Naive thymus-derived CD4-positive, alpha-beta T cell (primary cell): ENCODE measurements around the gene PLPPR5. TPM values are rescaled to one million over a fixed set of nuclear protein-coding genes. Genes with fewer than 3 reads are reported as not detected.

Experiments
- ATAC-seq: fragments of 150-1000 bp; cut with Tn5 transposase; 2 replicates; pipeline ENCODE4 v1.10.0; 2021; ENCODE audit warnings: mild to moderate bottlenecking, moderate library complexity
- CTCF ChIA-PET: fragments of 350-600 bp; sonication (Branson Sonifier 250); formaldehyde crosslinking; loops from one replicate; lab custom pipeline; 2021; ENCODE audit warnings: antibody characterized with exemption; lab: Charles Lee
- POLR2A ChIA-PET: fragments of 350-600 bp; sonication (Branson Sonifier 250); formaldehyde crosslinking; loops from one replicate; lab custom pipeline; 2021; ENCODE audit warnings: antibody characterized with exemption, inconsistent platforms; lab: Charles Lee
- DNase-seq, 9 donors: peaks; one replicate each; pipeline versions ENCODE4 v3.0.0 to v3.0.0-alpha.2; 2020 to 2022; ENCODE audit warnings: mixed read lengths in 1 of 9
- H3K27ac ChIP-seq: one replicate; pipeline ENCODE4 v1.7.0; 2013; ENCODE audit warnings: mild to moderate bottlenecking, low read depth, low read length, moderate library complexity
- H3K27me3 ChIP-seq, 2 donors: one replicate each; pipeline ENCODE4 v1.7.0; 2013; ENCODE audit warnings: low read length in 2 of 2, mild to moderate bottlenecking in 2 of 2, moderate library complexity in 2 of 2; ENCODE audit not compliant: control insufficient read depth in 2 of 2, insufficient read depth in 2 of 2
- H3K36me3 ChIP-seq, 3 experiments: 1 replicate in 2 of 3; 2 replicates in 1 of 3; pipeline ENCODE4 v1.7.0; 2013; ENCODE audit warnings: low read length in 3 of 3, mild to moderate bottlenecking in 3 of 3, moderate library complexity in 1 of 3; ENCODE audit not compliant: insufficient read depth in 3 of 3, control insufficient read depth in 2 of 3
- H3K4me1 ChIP-seq, 2 donors: one replicate each; pipeline ENCODE4 v1.7.0; 2013; ENCODE audit warnings: low read length in 2 of 2, mild to moderate bottlenecking in 2 of 2, moderate library complexity in 1 of 2; ENCODE audit not compliant: control insufficient read depth in 2 of 2, insufficient read depth in 2 of 2
- H3K4me3 ChIP-seq: 2 replicates; pipeline ENCODE4 v1.7.0; 2013; ENCODE audit warnings: mild to moderate bottlenecking, low read length
- H3K9me3 ChIP-seq, 3 experiments: 1 replicate in 2 of 3; 2 replicates in 1 of 3; pipeline ENCODE4 v1.7.0; 2013; ENCODE audit warnings: low read length in 3 of 3; ENCODE audit not compliant: control insufficient read depth in 2 of 3
- H3K27ac Mint-ChIP-seq, 9 donors: one replicate each; pipeline ENCODE4 v1.8.0; 2020 to 2022; ENCODE audit warnings: mixed read lengths in 9 of 9, mild to moderate bottlenecking in 8 of 9, moderate library complexity in 5 of 9, inconsistent platforms in 2 of 9
- H3K27me3 Mint-ChIP-seq, 5 donors: one replicate each; pipeline ENCODE4 v1.8.0; 2021 to 2022; ENCODE audit warnings: mixed read lengths in 5 of 5, mild to moderate bottlenecking in 1 of 5
- H3K36me3 Mint-ChIP-seq, 5 donors: one replicate each; pipeline ENCODE4 v1.8.0; 2020 to 2022; ENCODE audit warnings: mixed read lengths in 5 of 5, mild to moderate bottlenecking in 3 of 5, inconsistent platforms in 1 of 5
- H3K4me1 Mint-ChIP-seq, 7 donors: one replicate each; pipeline ENCODE4 v1.8.0; 2020 to 2022; ENCODE audit warnings: mixed read lengths in 7 of 7, mild to moderate bottlenecking in 3 of 7, inconsistent platforms in 1 of 7
- H3K4me3 Mint-ChIP-seq, 10 donors: one replicate each; pipeline ENCODE4 v1.8.0; 2020 to 2022; ENCODE audit warnings: mild to moderate bottlenecking in 10 of 10, mixed read lengths in 10 of 10, moderate library complexity in 6 of 10, inconsistent platforms in 2 of 10
- H3K9me3 Mint-ChIP-seq, 11 donors: one replicate each; pipeline ENCODE4 v1.8.0; 2020 to 2022; ENCODE audit warnings: mixed read lengths in 11 of 11, mild to moderate bottlenecking in 4 of 11, inconsistent platforms in 1 of 11, moderate library complexity in 1 of 11
- intact Hi-C, 2 donors: fragments of 100-400 bp; cut with micrococcal nuclease; formaldehyde crosslinking; loops; one replicate each; pipeline ENCODE4 v1.15.1; 2023
- polyA plus RNA-seq, 2 donors: library from polyadenylated mRNA; unstranded; fragments of 300-500 nt; fragmentation: Illumina TruSeq; gene quantifications; one replicate each; pipeline ENCODE4 v1.2.3, GENCODE V29; 2021
- total RNA-seq, 6 experiments: library from RNA in 5 of 6; stranded (reverse) in 5 of 6; gene quantifications; 1 replicate in 5 of 6; 2 replicates in 1 of 6; pipeline ENCODE4 v1.2.3 and lab custom pipeline; 2021 to 2026

The PLPPR5 gene
- total and polyA plus RNA-seq, 7 experiments from 2014 or later = not detected

DNA sequence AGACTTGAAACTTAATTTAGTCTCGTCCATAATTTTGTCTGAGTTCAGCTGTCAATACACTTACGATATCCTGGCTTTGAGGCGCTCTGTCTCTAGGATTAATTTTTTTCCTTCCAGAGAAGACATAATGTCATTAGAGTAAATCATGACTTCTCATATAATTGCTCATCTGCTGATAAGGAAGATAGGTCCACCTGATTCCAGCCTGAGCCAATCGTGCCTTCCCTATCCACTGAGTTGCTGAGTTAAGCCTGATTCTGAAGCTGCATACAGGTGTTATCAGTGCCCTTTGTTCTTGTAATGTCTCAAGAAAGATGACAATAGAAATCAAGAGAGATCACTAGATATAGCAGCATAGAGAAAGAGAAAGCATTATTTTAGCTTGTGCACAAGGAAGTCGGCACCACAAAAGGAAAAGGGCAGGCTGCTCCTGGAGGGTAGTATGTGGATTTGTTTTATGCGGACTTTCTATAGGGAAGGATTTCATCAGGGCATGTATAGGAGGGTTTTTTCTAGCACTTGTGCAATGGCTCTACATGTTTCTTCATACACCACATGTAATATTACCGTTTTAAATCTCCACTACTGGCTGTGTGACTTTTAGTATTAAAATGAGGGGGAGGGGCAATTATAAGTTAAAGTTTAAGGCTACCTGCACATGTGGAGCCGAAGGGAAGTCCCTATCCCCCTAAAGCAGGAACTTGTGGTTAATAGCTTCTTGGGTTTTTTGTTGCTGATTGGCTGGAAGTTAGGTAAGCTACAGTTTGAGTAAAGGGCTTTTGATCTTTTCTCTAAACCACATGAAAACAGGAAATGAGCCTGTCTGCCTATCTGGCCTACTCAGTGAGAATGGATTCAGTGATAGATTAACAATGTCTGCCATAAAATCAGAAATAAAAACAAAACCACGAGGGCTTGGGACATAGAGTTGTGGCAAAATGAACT is 133.4 kb downstream of the PLPPR5 start:
- ChIA-PET CTCF (interaction anchor here (0.9 to 1.5 kb wide), 2 partner anchors 37 to 78 kb away, joined by 3 to 4 read pairs; no protein-coding TSS in a partner anchor), POLR2A (interaction anchor here (0.7 to 1.8 kb wide), 10 partner anchors 10 to 77 kb away, joined by 3 to 13 read pairs (median 3); no protein-coding TSS in a partner anchor)
- DNase-seq (peak in 8 of 9 donors; percentile 27 to 96 (median 92)), ATAC-seq (peak; percentile 96)
- Histone ChIP-seq H3K36me3 (no peaks in the 10 kb centered on the region), H3K4me1 (peaks cover 18 to 24% of the 10 kb centered on the region in 2 donors), H3K4me3 (peak overlapping the region; percentile 56), H3K27ac (peak overlapping the region; percentile 83), H3K27me3 (no peaks in the 10 kb centered on the region), H3K9me3 (peaks cover 0 to 11% (median 4%) of the 10 kb centered on the region in 3 experiments)
- no peaks in the 10 kb centered on the region for H3K27me3 Mint-ChIP-seq
- peak overlapping the region; percentile 88 to 97 (median 93) for H3K27ac Mint-ChIP-seq
- H3K4me3 Mint-ChIP-seq = peak overlapping the region; percentile 74 to 91 (median 86)
- peaks cover 16 to 42% (median 32%) of the 10 kb centered on the region in 5 donors for H3K36me3 Mint-ChIP-seq
- intact Hi-C loops = loop anchor here (1.0 to 5.0 kb wide), 8 partner anchors 17 to 1167 kb away; a partner anchor contains a TSS
- peaks cover 18 to 69% (median 28%) of the 10 kb centered on the region in 11 donors for H3K9me3 Mint-ChIP-seq
- peaks cover 21 to 66% (median 47%) of the 10 kb centered on the region in 7 donors for H3K4me1 Mint-ChIP-seq

DNA sequence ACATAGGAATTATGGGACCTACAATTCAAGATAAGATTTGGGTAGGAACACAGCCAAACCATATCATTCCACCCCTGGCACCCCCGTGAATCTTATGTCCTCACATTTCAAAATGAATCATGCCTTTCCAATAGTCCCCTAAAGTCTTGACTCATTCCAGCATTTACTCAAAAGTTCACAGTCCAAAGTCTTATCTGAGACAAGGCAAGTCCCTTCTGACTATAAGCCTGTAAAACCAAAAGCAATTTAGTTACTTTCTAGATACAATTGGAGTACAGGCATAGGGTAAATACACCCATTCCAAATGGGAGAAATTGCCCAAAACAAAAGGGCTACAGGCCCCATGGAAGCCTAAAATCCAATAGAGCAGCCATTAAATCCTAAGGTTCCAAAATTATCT is 138.9 kb downstream of the PLPPR5 start:
- H3K27me3 ChIP-seq = no peaks in the 10 kb centered on the region
- peaks cover 4 to 17% (median 10%) of the 10 kb centered on the region in 5 donors for H3K36me3 Mint-ChIP-seq
- H3K4me3 ChIP-seq = no peak overlapping the region
- ChIA-PET CTCF (no interaction called here), POLR2A (no interaction called here)
- DNase-seq (no peak), ATAC-seq (no peak)
- H3K9me3 Mint-ChIP-seq = peaks cover 5 to 32% (median 16%) of the 10 kb centered on the region in 11 donors
- H3K27me3 Mint-ChIP-seq = peaks cover 0 to 4% (median 0%) of the 10 kb centered on the region in 5 donors
- no peak overlapping the region for H3K27ac Mint-ChIP-seq
- peaks cover 4 to 40% (median 27%) of the 10 kb centered on the region in 7 donors for H3K4me1 Mint-ChIP-seq
- H3K9me3 ChIP-seq = peaks cover 0 to 6% (median 0%) of the 10 kb centered on the region in 3 experiments
- no peak overlapping the region for H3K4me3 Mint-ChIP-seq
- intact Hi-C loops = no loop called here
- no peaks in the 10 kb centered on the region for H3K36me3 ChIP-seq
- H3K27ac ChIP-seq = no peak overlapping the region
- peaks cover 10 to 15% of the 10 kb centered on the region in 2 donors for H3K4me1 ChIP-seq

- Histone ChIP-seq H3K36me3 (no peaks in the 10 kb centered on the region), H3K4me3 (no peak overlapping the region), H3K9me3 (no peaks in the 10 kb centered on the region), H3K4me1 (peaks cover 0 to 1% of the 10 kb centered on the region in 2 donors), H3K27me3 (no peaks in the 10 kb centered on the region), H3K27ac (no peak overlapping the region)
- peaks cover 0 to 4% (median 0%) of the 10 kb centered on the region in 5 donors for H3K27me3 Mint-ChIP-seq
- no peak for DNase-seq
- H3K36me3 Mint-ChIP-seq = peaks cover 0 to 4% (median 3%) of the 10 kb centered on the region in 5 donors
- CTCF ChIA-PET = no interaction called here
- peaks cover 0 to 15% (median 8%) of the 10 kb centered on the region in 7 donors for H3K4me1 Mint-ChIP-seq
- peaks cover 0 to 9% (median 3%) of the 10 kb centered on the region in 11 donors for H3K9me3 Mint-ChIP-seq
- intact Hi-C loops = no loop called here
- ATAC-seq = no peak
- no peak overlapping the region for H3K27ac Mint-ChIP-seq
- H3K4me3 Mint-ChIP-seq = no peak overlapping the region
- POLR2A ChIA-PET = no interaction called here
Measured at GRCh38 chr1:98860329-98860728, 144.3 kb downstream of the PLPPR5 start.

- H3K36me3 ChIP-seq = no peaks in the 10 kb centered on the region
- no peak overlapping the region for H3K4me3 ChIP-seq
- peaks cover 22 to 27% of the 10 kb centered on the region in 2 donors for H3K4me1 ChIP-seq
- H3K4me1 Mint-ChIP-seq = peaks cover 10 to 29% (median 25%) of the 10 kb centered on the region in 7 donors
- ATAC-seq = peak; percentile 69
- no peak overlapping the region for H3K27ac ChIP-seq
- intact Hi-C loops = loop anchor here in 1 of 2 donors (1.0 to 5.0 kb wide), 2 partner anchors 17 to 42 kb away; no protein-coding TSS in a partner anchor
- peaks cover 0 to 4% (median 0%) of the 10 kb centered on the region in 5 donors for H3K36me3 Mint-ChIP-seq
- no peak overlapping the region for H3K27ac Mint-ChIP-seq
- no peaks in the 10 kb centered on the region for H3K27me3 ChIP-seq
- H3K9me3 Mint-ChIP-seq = peaks cover 0 to 5% (median 0%) of the 10 kb centered on the region in 11 donors
- H3K27me3 Mint-ChIP-seq = no peaks in the 10 kb centered on the region
- peak in 3 of 9 donors; percentile 10 to 14 (median 10) for DNase-seq
- no peaks in the 10 kb centered on the region for H3K9me3 ChIP-seq
- H3K4me3 Mint-ChIP-seq = peak overlapping the region in 2 of 10 donors; percentile 27 to 44
- ChIA-PET CTCF (no interaction called here), POLR2A (no interaction called here)
Measured at GRCh38 chr1:98854137-98854536, 150.5 kb downstream of the PLPPR5 start.

- intact Hi-C loops = loop anchor here in 1 of 2 donors (1.0 to 5.0 kb wide), 2 partner anchors 21 to 38 kb away; no protein-coding TSS in a partner anchor
- Mint-ChIP-seq H3K4me1 (peaks cover 10 to 36% (median 34%) of the 10 kb centered on the region in 7 donors), H3K9me3 (peaks cover 0 to 7% (median 0%) of the 10 kb centered on the region in 11 donors), H3K27me3 (no peaks in the 10 kb centered on the region), H3K27ac (peak overlapping the region in 8 of 9 donors; percentile 4 to 77 (median 68)), H3K36me3 (peaks cover 0 to 4% (median 0%) of the 10 kb centered on the region in 5 donors), H3K4me3 (peak overlapping the region in 8 of 10 donors; percentile 49 to 80 (median 65))
- DNase-seq = peak in 6 of 9 donors; percentile 29 to 61 (median 50)
- H3K27ac ChIP-seq = no peak overlapping the region
- peak; percentile 80 for ATAC-seq
- ChIA-PET CTCF (interaction anchor here (1.1 kb wide), 1 partner anchor 20 kb away, joined by 3 read pairs; no protein-coding TSS in a partner anchor), POLR2A (interaction anchor here (1.3 kb wide), 1 partner anchor 21 kb away, joined by 7 read pairs; no protein-coding TSS in a partner anchor)
- H3K36me3 ChIP-seq = no peaks in the 10 kb centered on the region
- no peaks in the 10 kb centered on the region for H3K27me3 ChIP-seq
- peaks cover 20 to 25% of the 10 kb centered on the region in 2 donors for H3K4me1 ChIP-seq
- H3K4me3 ChIP-seq = peak overlapping the region; percentile 1
- no peaks in the 10 kb centered on the region for H3K9me3 ChIP-seq
Measured at GRCh38 chr1:98849969-98850636, 154.6 kb downstream of the PLPPR5 start.

DNA sequence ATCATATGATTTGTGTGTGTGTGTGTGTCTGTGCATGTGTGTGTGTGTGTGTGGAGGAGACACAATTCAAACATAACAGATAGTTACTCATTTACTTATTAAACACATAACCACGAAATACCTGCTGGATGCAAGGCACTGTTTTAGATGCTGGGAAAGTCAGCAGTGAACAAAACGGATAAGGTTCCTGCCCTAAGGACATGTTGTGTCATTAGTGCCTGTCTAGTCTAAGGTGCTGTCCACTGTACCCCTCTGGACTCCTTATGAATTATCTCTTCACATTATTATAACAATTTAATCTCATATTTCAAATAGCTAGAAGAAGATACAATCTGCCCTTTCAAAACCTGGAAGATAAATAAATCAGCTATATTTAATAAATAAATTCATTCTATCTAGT is 162.4 kb downstream of the PLPPR5 start:
- H3K27me3 ChIP-seq = no peaks in the 10 kb centered on the region
- ChIA-PET CTCF (interaction anchor here (0.6 kb wide), 1 partner anchor 13 kb away, joined by 3 read pairs; no protein-coding TSS in a partner anchor), POLR2A (interaction anchor here (1.3 kb wide), 1 partner anchor 29 kb away, joined by 3 read pairs; no protein-coding TSS in a partner anchor)
- peaks cover 0 to 7% of the 10 kb centered on the region in 2 donors for H3K4me1 ChIP-seq
- DNase-seq (no peak), ATAC-seq (no peak)
- no peaks in the 10 kb centered on the region for H3K36me3 ChIP-seq
- intact Hi-C loops = no loop called here
- no peak overlapping the region for H3K4me3 ChIP-seq
- Mint-ChIP-seq H3K4me1 (peaks cover 0 to 21% (median 14%) of the 10 kb centered on the region in 7 donors), H3K27ac (no peak overlapping the region), H3K9me3 (peaks cover 0 to 10% (median 3%) of the 10 kb centered on the region in 11 donors), H3K36me3 (peaks cover 0 to 7% (median 0%) of the 10 kb centered on the region in 5 donors), H3K27me3 (no peaks in the 10 kb centered on the region), H3K4me3 (no peak overlapping the region)
- H3K27ac ChIP-seq = no peak overlapping the region
- no peaks in the 10 kb centered on the region for H3K9me3 ChIP-seq
